A673 (cell line): ENCODE measurements around the gene PIK3CD.

Experiments
- EZH2 ChIP-seq: fragments of 200-600 bp; sonication (generic); IDR thresholded peaks from 2 replicates; pipeline ENCODE4 v1.6.1; 2017; ENCODE audit warnings: borderline replicate concordance, low read depth, mild to moderate bottlenecking, mixed read lengths, antibody characterized with exemption, low read length; ENCODE audit not compliant: poor library complexity, severe bottlenecking
- TF ChIP-seq, protein P1 (sequence below): fragments of 300-800, 200-600 bp; sonication (generic); conservative IDR thresholded peaks from 2 replicates; pipeline ENCODE4 v1.5.1; 2017; ENCODE audit warnings: low read depth, mild to moderate bottlenecking, antibody characterized with exemption, low read length, moderate library complexity, mixed read lengths

GRCh38 chr1:9770298-9770697, 118.8 kb downstream of the PIK3CD start:
- TF ChIP-seq, protein P1, sequence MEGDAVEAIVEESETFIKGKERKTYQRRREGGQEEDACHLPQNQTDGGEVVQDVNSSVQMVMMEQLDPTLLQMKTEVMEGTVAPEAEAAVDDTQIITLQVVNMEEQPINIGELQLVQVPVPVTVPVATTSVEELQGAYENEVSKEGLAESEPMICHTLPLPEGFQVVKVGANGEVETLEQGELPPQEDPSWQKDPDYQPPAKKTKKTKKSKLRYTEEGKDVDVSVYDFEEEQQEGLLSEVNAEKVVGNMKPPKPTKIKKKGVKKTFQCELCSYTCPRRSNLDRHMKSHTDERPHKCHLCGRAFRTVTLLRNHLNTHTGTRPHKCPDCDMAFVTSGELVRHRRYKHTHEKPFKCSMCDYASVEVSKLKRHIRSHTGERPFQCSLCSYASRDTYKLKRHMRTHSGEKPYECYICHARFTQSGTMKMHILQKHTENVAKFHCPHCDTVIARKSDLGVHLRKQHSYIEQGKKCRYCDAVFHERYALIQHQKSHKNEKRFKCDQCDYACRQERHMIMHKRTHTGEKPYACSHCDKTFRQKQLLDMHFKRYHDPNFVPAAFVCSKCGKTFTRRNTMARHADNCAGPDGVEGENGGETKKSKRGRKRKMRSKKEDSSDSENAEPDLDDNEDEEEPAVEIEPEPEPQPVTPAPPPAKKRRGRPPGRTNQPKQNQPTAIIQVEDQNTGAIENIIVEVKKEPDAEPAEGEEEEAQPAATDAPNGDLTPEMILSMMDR: no peak
- no peak for TF ChIP-seq EZH2
